Retinal pigment epithelial cell (primary cell): ENCODE results near the gene SS18.

Source experiments
- DNase-seq: peaks from one replicate; pipeline ENCODE4 v3.0.0-alpha.2; 2010; ENCODE audit warnings: low read depth
- H3K4me3 ChIP-seq: 2 replicates; pipeline ENCODE4 v1.5.1; 2011; ENCODE audit warnings: mild to moderate bottlenecking, low read length, control low read depth, moderate library complexity
- TF ChIP-seq, protein P1 (sequence below): conservative IDR thresholded peaks from 2 replicates; pipeline ENCODE4 v1.5.1; 2011; ENCODE audit warnings: low read depth, low read length, control low read depth, inconsistent platforms

Gene SS18

DNA sequence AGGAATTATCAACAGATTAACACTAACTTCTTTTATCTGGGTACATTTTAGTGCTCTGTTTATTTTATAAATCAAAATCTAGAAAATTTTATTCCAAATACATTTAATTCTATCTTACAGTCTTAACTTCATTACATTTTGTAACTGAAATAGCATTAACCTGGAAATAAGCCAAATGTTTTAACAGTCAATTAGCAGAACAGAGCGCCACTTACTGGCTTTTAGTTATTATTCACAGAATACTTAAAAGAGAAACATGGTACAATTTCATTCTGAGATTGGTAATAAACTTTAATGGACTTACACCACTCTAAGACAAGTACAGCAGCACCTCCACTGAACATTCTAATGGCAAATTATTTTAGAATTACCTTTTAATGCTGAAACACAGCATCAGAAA, 38.6 kb downstream of the SS18 start:
- TF ChIP-seq, protein P1, sequence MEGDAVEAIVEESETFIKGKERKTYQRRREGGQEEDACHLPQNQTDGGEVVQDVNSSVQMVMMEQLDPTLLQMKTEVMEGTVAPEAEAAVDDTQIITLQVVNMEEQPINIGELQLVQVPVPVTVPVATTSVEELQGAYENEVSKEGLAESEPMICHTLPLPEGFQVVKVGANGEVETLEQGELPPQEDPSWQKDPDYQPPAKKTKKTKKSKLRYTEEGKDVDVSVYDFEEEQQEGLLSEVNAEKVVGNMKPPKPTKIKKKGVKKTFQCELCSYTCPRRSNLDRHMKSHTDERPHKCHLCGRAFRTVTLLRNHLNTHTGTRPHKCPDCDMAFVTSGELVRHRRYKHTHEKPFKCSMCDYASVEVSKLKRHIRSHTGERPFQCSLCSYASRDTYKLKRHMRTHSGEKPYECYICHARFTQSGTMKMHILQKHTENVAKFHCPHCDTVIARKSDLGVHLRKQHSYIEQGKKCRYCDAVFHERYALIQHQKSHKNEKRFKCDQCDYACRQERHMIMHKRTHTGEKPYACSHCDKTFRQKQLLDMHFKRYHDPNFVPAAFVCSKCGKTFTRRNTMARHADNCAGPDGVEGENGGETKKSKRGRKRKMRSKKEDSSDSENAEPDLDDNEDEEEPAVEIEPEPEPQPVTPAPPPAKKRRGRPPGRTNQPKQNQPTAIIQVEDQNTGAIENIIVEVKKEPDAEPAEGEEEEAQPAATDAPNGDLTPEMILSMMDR, result peak; percentile 11
- peak; percentile 7 for DNase-seq
- no peak overlapping the region for H3K4me3 ChIP-seq

DNA sequence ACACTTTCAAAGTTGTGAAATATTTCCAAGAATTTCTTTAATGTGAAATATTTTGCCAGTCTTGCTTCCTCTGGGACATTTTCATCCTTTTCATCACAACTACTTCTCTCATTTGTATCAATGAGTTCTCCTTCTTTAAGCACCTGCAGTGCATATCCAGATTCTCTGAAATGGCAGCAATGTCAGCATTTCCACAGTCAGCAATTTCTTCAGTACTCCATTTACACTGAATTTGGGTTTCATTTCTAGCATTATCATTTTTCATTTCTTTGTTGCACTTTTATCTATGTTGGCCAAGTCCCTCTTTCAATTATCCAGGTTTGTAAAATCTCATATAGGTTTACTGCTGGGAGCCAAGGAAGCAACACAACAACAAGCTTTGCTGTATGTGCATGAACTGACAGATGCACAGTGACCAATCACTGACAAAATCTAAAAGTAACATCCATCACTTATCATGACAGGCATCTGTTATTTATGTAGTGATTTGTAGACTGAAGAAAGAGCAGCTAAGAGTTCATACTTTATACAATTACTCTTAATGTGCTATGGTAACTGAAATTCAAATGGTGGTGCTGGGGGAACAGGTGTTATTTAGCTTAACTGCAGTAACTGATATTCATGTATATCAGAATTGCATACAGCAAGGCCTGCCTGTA, 43.9 kb downstream of the SS18 start:
- DNase-seq, result no peak
- no peak overlapping the region for H3K4me3 ChIP-seq
- TF ChIP-seq, protein P1, result no peak

DNA sequence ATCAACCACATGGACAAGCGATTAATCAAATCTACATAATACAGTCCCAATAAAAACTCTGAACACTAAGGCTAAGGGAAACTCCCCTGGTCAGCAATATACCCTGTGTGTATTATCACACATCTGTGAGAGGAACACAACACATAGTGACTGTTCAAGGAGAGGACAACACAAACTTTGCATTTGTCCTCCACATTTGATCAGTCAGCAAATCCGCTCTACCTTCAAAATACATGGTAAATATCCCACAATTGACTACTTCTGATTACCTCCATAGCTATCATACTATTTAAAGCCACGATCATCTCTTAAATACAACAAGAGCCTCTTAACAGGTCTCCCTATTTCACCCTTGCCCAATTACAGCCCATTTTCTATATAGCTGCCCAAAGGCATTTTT, 45.6 kb downstream of the SS18 start:
- DNase-seq, result no peak
- H3K4me3 ChIP-seq, result no peak overlapping the region
- TF ChIP-seq, protein P1, result no peak

DNA sequence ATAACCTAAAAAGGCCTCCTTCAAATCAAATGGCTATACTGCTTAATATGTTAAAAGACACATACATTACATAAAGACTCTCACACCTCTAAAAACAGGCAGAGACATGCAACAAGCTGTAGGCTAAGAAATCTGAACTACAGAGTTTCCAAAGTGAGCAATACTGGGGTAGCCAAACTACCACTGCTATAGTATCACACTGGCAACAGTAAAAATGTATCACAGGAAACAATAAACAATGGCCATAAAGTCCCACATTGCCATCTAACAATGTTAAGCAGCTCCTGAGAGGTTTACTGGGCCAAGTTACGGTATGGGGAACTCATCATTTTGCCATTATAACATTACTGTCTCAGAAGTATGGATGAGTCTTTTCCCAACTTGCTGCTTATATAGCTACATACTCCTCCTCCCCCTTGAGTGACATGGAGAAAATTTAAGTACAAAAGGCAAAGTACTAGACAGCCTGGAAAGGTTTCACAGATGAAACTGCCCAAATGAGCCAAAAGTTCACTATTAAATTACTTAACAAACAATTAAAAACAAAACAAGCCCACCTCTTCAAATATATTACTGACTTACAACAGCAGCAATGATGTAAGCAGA, 50.3 kb downstream of the SS18 start:
- no peak for DNase-seq
- H3K4me3 ChIP-seq, result no peak overlapping the region
- TF ChIP-seq, protein P1, result no peak

DNA sequence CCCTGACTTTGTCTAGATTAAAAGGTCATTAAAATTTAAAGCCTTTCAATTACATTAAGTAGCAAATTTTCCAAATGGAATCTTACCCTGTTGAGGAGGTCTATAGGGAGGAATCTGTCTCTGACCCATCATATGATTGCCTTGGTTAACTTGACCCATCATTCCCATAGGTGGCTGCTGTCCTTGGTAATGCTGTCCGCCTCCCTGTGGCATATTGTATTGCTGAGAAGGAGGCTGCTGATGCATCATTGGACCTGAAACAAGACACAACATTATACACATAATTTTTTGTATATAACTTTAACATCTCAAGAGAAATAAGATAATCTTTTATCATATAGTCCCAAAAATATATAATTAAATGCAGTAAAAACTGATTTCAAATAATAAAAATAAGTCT, 51.2 kb downstream of the SS18 start:
- DNase-seq, result no peak
- TF ChIP-seq, protein P1, result no peak

DNA sequence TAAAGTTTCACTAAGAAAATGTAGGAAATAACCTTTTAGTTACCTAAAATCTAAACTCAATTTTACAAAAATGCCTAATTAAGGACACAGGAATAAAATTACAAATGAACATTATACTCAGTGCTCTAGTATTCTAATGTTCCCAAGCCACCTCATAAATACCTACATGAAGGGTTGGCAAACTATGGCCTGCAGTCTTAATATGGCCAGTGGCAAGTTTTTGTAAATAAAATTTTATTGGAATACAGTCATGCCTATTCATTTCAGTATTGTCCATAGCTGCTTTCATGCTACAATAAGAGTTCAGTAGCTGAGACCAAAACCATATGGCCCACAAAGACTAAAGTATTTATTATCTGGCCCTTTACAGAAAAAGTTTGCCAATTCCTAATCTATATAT, 53.8 kb downstream of the SS18 start:
- TF ChIP-seq, protein P1, result no peak
- H3K4me3 ChIP-seq, result no peak overlapping the region
- no peak for DNase-seq

More for the DNA sequence above, 51.2 kb downstream of the SS18 start:
- no peak overlapping the region for H3K4me3 ChIP-seq
